Measurements from ENCODE around the gene DNAJB9. TPM values are rescaled to one million over a fixed set of nuclear protein-coding genes. Genes with fewer than 3 reads are reported as not detected.

The DNAJB9 gene
- total and polyA plus RNA-seq, 2 of the 8 experiments (the other 6 are each of a cell fraction or from before 2014, with no cell fraction given), result 1.8 to 9.7 TPM

DNA sequence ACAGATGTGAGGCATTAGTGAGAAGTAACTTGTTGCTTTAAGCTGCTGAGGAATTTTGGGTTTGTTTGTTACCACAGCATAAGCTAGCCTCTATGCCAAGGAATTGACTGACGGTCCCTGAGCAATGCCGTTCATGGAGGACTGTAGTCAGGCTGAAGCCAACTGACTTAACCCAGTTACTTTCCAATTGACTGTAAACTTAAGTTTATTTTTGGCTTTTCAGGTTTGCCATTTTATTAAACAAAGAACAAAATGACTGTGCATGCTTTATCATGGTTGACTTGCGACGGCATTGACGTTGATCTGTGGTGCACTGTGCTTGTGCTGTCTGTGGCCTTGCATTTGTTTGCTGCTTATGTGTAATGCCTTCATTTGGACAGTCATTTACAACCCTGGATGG is 53.5 kb downstream of the DNAJB9 start:
- FAIRE-seq, result no peak
- no peak for DNase-seq (ENCODE audit: low read depth in 1 of 2, low spot score in 2 of 2)
- Histone ChIP-seq H3K14ac (ENCODE audit: insufficient read length) (no peak overlapping the region), H2BK5ac (ENCODE audit: low read depth, low read length) (no peak overlapping the region), H2BK15ac (ENCODE audit: low read length) (no peak overlapping the region), H3K79me2 (ENCODE audit: control insufficient read depth in 1 of 2, insufficient read depth in 2 of 2, low read length in 2 of 2) (no peaks in the 10 kb centered on the region), H3K4ac (replicated peaks; ENCODE audit: insufficient read length, low read depth, low read length) (no peak overlapping the region), H2BK120ac (replicated peaks; ENCODE audit: low read depth, low read length) (no peak overlapping the region), H3K9me3 (ENCODE audit: insufficient read depth in 2 of 2, low read depth in 1 of 2, low read length in 1 of 2) (no peaks in the 10 kb centered on the region; a peak in 1 of 4 replicates), H4K91ac (replicated peaks; ENCODE audit: insufficient read length, low read length) (no peak overlapping the region), H3K4me2 (ENCODE audit: insufficient read depth in 1 of 2, low read depth in 2 of 2, low read length in 2 of 2) (no peak overlapping the region), H4K5ac (ENCODE audit: insufficient read length, low read depth, low read length) (no peak overlapping the region), H3K36me3 (ENCODE audit: control insufficient read depth in 2 of 4, insufficient read depth in 4 of 4, low read length in 3 of 4) (no peaks in the 10 kb centered on the region), H2AK5ac (ENCODE audit: low read depth, low read length) (no peak overlapping the region), H4K20me1 (replicated peaks in 1 of 2; ENCODE audit: control insufficient read depth in 1 of 2, insufficient read depth in 2 of 2, low read length in 2 of 2) (no peaks in the 10 kb centered on the region), H3K79me1 (ENCODE audit: low read depth, low read length) (no peaks in the 10 kb centered on the region), H2BK12ac (ENCODE audit: low read depth, low read length) (no peak overlapping the region), H3K18ac (ENCODE audit: extremely low read depth, low read length) (no peak overlapping the region), H3K27me3 (replicated peaks in 1 of 4; ENCODE audit: control insufficient read depth in 3 of 4, extremely low read depth in 1 of 4, insufficient read depth in 3 of 4, low read length in 3 of 4) (no peaks in the 10 kb centered on the region), H3K27ac (ENCODE audit: low read depth, low read length) (no peak overlapping the region), H3K9ac (replicated peaks in 1 of 4; ENCODE audit: extremely low read depth in 1 of 4, low read depth in 3 of 4, low read length in 3 of 4) (no peak overlapping the region), H3K23me2 (ENCODE audit: low read depth, low read length) (no peaks in the 10 kb centered on the region), H3K4me3 (ENCODE audit: extremely low read depth in 1 of 4, insufficient read depth in 2 of 4, low read depth in 3 of 4, low read length in 4 of 4) (no peak overlapping the region), H2BK20ac (ENCODE audit: low read length) (no peak overlapping the region), H2AFZ (ENCODE audit: low read length) (no peak overlapping the region), H4K8ac (ENCODE audit: extremely low read depth, insufficient read depth, low read length) (no peak overlapping the region), H3K23ac (ENCODE audit: insufficient read length) (no peak overlapping the region), H3K56ac (replicated peaks; ENCODE audit: insufficient read length, low read depth, low read length) (no peak overlapping the region), H3K4me1 (replicated peaks in 1 of 4; ENCODE audit: control insufficient read depth in 3 of 4, insufficient read depth in 4 of 4, low read length in 3 of 4) (peaks cover 0 to 3% (median under 1%) of the 10 kb centered on the region in 4 experiments; a peak in 2 of 7 replicates)
- ChIA-PET POLR2A (ENCODE audit: partially characterized antibody) (no interaction called here), CTCF (ENCODE audit: partially characterized antibody) (no interaction called here)
- TF ChIP-seq EP300 (IDR thresholded peaks at IDR 0.05; ENCODE audit: borderline replicate concordance in 1 of 2, low read depth in 2 of 2, low read length in 2 of 2), result no peak
- 99% methylated on average over 5 of the region's 5 CpGs; no CpG with 5 or more reads in 1 of the 2 experiments for WGBS, 2 experiments (ENCODE audit: extremely low coverage in 1 of 2, insufficient coverage in 1 of 2, insufficient read length in 1 of 2, insufficient replicate concordance in 2 of 2, low coverage in 1 of 2, low lambda C conversion rate in 2 of 2, missing lambda C conversion rate in 1 of 2)

Other genes with a start within 250 kb of the DNAJB9 start
- gene NRCAM, start 113.4 kb upstream of the DNAJB9 start, total RNA-seq (2021; fragmentation: NEBNext Ultra II Directional; extraction: Animal tissue kit (Norgen Biotek cat#: 25700)), result 3.8 and 4.3 TPM in 2 replicates
- 2.2 and 2.7 TPM in 2 replicates for gene NRCAM, start 113.4 kb upstream of the DNAJB9 start, polyA plus RNA-seq (2011; rRNA removed)
- gene PNPLA8, start 43.7 kb upstream of the DNAJB9 start, total RNA-seq (2021; fragmentation: NEBNext Ultra II Directional; extraction: Animal tissue kit (Norgen Biotek cat#: 25700)), result 11.2 and 12.6 TPM in 2 replicates
- 2.1 and 3.8 TPM in 2 replicates for gene PNPLA8, start 43.7 kb upstream of the DNAJB9 start, polyA plus RNA-seq (2011; rRNA removed)
- 24.2 and 25.9 TPM in 2 replicates for gene THAP5, start 168 bp upstream of the DNAJB9 start, total RNA-seq (2021; fragmentation: NEBNext Ultra II Directional; extraction: Animal tissue kit (Norgen Biotek cat#: 25700))
- 3.9 TPM in 2 replicates for gene THAP5, start 168 bp upstream of the DNAJB9 start, polyA plus RNA-seq (2011; rRNA removed)